ENCODE data around the gene ZNF212. TPM values are rescaled to one million over a fixed set of nuclear protein-coding genes. Genes with fewer than 3 reads are reported as not detected.

ZNF212 gene
- total RNA-seq, 4 donors from 2014 or later = 6.7 to 12.5 (median 9.7) TPM

- TF ChIP-seq CTCF (IDR thresholded peaks at IDR 0.05) = no peak
- TF ChIP-seq POLR2A (IDR thresholded peaks at IDR 0.05) = no peak
- Histone ChIP-seq H3K27me3 (no peaks in the 10 kb centered on the region), H3K36me3 (peaks cover 32 to 46% of the 10 kb centered on the region in 2 donors), H3K4me1 (no peaks in the 10 kb centered on the region), H3K4me3 (replicated peaks in 1 of 3) (no peak overlapping the region), H3K9me3 (no peaks in the 10 kb centered on the region), H3K27ac (no peak overlapping the region)
- 91 to 93% methylated on average over 10 of the region's 10 CpGs for WGBS, 2 donors
- no peak for DNase-seq
- intact Hi-C loops (cut with DNase I) = no loop called here
These were observed 20.7 kb upstream of the ZNF212 start for GRCh38 chr7:149218469-149219420.

- no peak overlapping the region for H3K27ac ChIP-seq
- H3K4me1 ChIP-seq = no peaks in the 10 kb centered on the region
- H3K27me3 ChIP-seq = no peaks in the 10 kb centered on the region
- H3K4me3 ChIP-seq (replicated peaks in 1 of 3) = no peak overlapping the region
- H3K36me3 ChIP-seq = peaks cover 24 to 42% of the 10 kb centered on the region in 2 donors
- DNase-seq = no peak
- no peak for TF ChIP-seq CTCF (IDR thresholded peaks at IDR 0.05)
- no peak for TF ChIP-seq POLR2A (IDR thresholded peaks at IDR 0.05)
- no peaks in the 10 kb centered on the region for H3K9me3 ChIP-seq
- intact Hi-C loops (cut with DNase I) = no loop called here
- 79 to 83% methylated on average over 6 of the region's 6 CpGs for WGBS, 2 donors
These were observed 18.9 kb upstream of the ZNF212 start for GRCh38 chr7:149220534-149220933.

- intact Hi-C loops (cut with DNase I) = no loop called here
These were observed 16.3 kb upstream of the ZNF212 start for GRCh38 chr7:149223176-149223575.

GRCh38 chr7:149223761-149224160 is 15.7 kb upstream of the ZNF212 start:
- no peak overlapping the region for H3K27ac ChIP-seq
- H3K4me3 ChIP-seq (replicated peaks in 1 of 3) = no peak overlapping the region
- no peaks in the 10 kb centered on the region for H3K9me3 ChIP-seq
- intact Hi-C loops (cut with DNase I) = no loop called here
- 93 to 98% methylated on average over 3 to 23 of the region's 39 CpGs for WGBS, 2 donors
- no peaks in the 10 kb centered on the region for H3K27me3 ChIP-seq
- TF ChIP-seq CTCF (IDR thresholded peaks at IDR 0.05) (no peak), POLR2A (IDR thresholded peaks at IDR 0.05) (no peak)
- peaks cover 7 to 20% of the 10 kb centered on the region in 2 donors for H3K36me3 ChIP-seq
- no peaks in the 10 kb centered on the region for H3K4me1 ChIP-seq
- DNase-seq = no peak

More at GRCh38 chr7:149223176-149223575, 16.3 kb upstream of the ZNF212 start:
- 95 to 96% methylated on average over 8 of the region's 8 CpGs for WGBS, 2 donors
- H3K4me3 ChIP-seq (replicated peaks in 1 of 3) = no peak overlapping the region
- no peaks in the 10 kb centered on the region for H3K27me3 ChIP-seq
- no peak overlapping the region for H3K27ac ChIP-seq
- no peaks in the 10 kb centered on the region for H3K9me3 ChIP-seq
- no peak for TF ChIP-seq CTCF (IDR thresholded peaks at IDR 0.05)
- no peak for TF ChIP-seq POLR2A (IDR thresholded peaks at IDR 0.05)
- peaks cover 7 to 24% of the 10 kb centered on the region in 2 donors for H3K36me3 ChIP-seq
- H3K4me1 ChIP-seq = no peaks in the 10 kb centered on the region
- no peak for DNase-seq

GRCh38 chr7:149224352-149224751 is 15.1 kb upstream of the ZNF212 start:
- peaks cover 7 to 20% of the 10 kb centered on the region in 2 donors for H3K36me3 ChIP-seq
- no peak for TF ChIP-seq POLR2A (IDR thresholded peaks at IDR 0.05)
- TF ChIP-seq CTCF (IDR thresholded peaks at IDR 0.05) = no peak
- 97 to 99% methylated on average over 19 to 36 of the region's 37 CpGs for WGBS, 2 donors

More at GRCh38 chr7:149224352-149224751, 15.1 kb upstream of the ZNF212 start:
- Histone ChIP-seq H3K9me3 (no peaks in the 10 kb centered on the region), H3K27me3 (no peaks in the 10 kb centered on the region), H3K4me1 (no peaks in the 10 kb centered on the region), H3K27ac (no peak overlapping the region), H3K4me3 (replicated peaks in 1 of 3) (no peak overlapping the region)
- DNase-seq = no peak
- intact Hi-C loops (cut with DNase I) = no loop called here
